HAP-1 (cell line): ENCODE measurements around the gene FBXW4.
A peak's percentile ranks its signal among the peaks of the same experiment; 100 is the strongest.

Experiments used
- DNase-seq, 2 experiments: peaks; one replicate each; pipeline ENCODE4 v3.0.0-alpha.2; 2016 to 2020; ENCODE audit warnings: low spot score in 2 of 2
- H3K27me3 ChIP-seq: fragments of 250-450 bp; sonication (Bioruptor Pico); 2 replicates; pipeline ENCODE4 v1.5.1; 2020; ENCODE audit warnings: low read depth, mild to moderate bottlenecking, moderate library complexity
- H3K36me3 ChIP-seq: fragments of 250-450 bp; sonication (Bioruptor Pico); replicated peaks from 2 replicates; pipeline ENCODE4 v1.5.1; 2020; ENCODE audit warnings: mild to moderate bottlenecking
- H3K4me1 ChIP-seq: fragments of 250-450 bp; sonication (Bioruptor Pico); 2 replicates; pipeline ENCODE4 v1.5.1; 2020; ENCODE audit warnings: mild to moderate bottlenecking
- H3K4me3 ChIP-seq: fragments of 250-450 bp; sonication (Bioruptor Pico); 2 replicates; pipeline ENCODE4 v1.5.1; 2020; ENCODE audit warnings: mild to moderate bottlenecking, moderate library complexity
- H3K9me3 ChIP-seq: fragments of 250-450 bp; sonication (Bioruptor Pico); 2 replicates; pipeline ENCODE4 v1.5.1; 2020; ENCODE audit warnings: mild to moderate bottlenecking, moderate library complexity
- in situ Hi-C: fragments of 300-500 bp; cut with MboI; formaldehyde crosslinking; loops from 3 replicates; pipeline ENCODE4 v1.14.3; 2020; ENCODE audit warnings: low sequenced_read_pairs, inconsistent platforms, mixed read lengths

The FBXW4 gene

DNA sequence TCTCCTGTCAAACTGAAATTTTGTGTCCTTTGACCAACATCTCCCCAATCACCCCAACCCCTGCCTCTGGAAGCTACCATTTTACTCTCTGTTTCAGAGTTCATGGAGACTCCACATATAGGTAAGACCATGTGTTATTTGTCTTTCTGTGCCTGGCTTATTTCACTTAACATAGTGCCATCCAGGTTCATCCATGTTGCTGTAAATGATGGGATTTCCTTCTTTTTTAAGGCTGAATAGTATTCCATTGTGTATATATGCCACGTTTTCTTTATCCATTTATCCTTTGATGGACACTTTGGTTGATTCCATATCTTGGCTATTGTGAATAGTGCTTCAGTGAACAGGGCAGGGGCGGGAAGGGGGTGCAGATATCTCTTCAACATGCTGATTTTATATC lies 18.0 kb upstream of the FBXW4 start:
- Histone ChIP-seq H3K27me3 (no peaks in the 10 kb centered on the region), H3K4me3 (no peak overlapping the region), H3K36me3 (no peaks in the 10 kb centered on the region), H3K9me3 (no peaks in the 10 kb centered on the region), H3K4me1 (peaks cover 25% of the 10 kb centered on the region)
- DNase-seq, result no peak
- in situ Hi-C loops, result no loop called here

DNA sequence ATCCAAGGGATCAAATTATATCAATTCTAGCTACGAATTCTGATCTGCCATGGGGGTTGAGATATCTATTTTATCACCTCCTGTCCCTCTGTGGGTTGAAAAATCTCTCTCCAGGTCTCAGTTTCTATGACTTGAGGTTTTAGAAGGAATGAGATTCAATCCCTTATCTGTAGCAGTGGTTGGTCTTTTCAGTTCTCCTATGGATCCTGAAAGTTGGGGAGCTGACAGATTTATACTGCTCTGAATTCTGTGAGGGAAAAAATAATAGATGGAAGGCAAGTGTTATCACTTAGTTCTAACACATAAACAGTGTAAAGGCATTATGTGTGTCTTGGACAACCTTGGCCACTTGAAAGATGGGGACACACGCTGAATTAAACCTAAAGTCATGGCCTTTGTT lies 15.8 kb upstream of the FBXW4 start:
- in situ Hi-C loops, result no loop called here
- no peaks in the 10 kb centered on the region for H3K9me3 ChIP-seq

DNA sequence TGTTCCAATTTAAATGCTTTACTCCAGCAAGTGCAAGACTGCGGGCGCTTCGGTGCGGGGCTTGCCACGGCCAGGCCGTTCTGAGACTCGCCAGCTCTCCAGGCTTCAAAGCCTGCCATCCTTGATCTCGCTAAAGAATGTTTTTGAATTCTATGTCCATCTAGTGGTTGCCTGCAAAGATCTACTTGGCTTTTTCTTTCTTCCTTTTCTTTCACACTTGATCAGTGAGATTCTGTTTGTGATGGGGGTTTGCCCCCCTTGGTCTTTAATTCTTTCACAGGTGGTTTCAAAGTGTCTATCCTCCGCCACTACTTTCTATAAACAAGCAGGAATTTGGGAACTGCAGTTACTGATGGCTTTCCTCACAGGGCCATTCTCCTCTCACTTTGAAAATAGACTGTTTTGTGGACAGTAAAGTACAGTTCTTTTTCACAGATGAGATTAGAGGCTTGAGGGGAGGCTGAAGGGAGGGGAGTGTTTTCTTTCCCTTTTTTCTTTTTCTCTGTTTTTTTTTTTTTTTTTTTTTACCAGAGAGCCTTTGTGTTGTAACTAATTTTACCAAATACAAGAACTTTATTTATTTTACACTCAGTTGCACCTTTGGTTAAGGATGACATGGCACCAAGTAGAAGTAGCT lies 15.2 kb upstream of the FBXW4 start:
- in situ Hi-C loops, result no loop called here
- no peak for DNase-seq
- no peaks in the 10 kb centered on the region for H3K9me3 ChIP-seq
- no peaks in the 10 kb centered on the region for H3K27me3 ChIP-seq
- peaks cover 21% of the 10 kb centered on the region for H3K4me1 ChIP-seq
- H3K4me3 ChIP-seq, result no peak overlapping the region
- no peaks in the 10 kb centered on the region for H3K36me3 ChIP-seq

More for the DNA sequence above, 15.8 kb upstream of the FBXW4 start:
- no peaks in the 10 kb centered on the region for H3K27me3 ChIP-seq
- peaks cover 21% of the 10 kb centered on the region for H3K4me1 ChIP-seq
- H3K4me3 ChIP-seq, result no peak overlapping the region
- no peak for DNase-seq
- no peaks in the 10 kb centered on the region for H3K36me3 ChIP-seq

DNA sequence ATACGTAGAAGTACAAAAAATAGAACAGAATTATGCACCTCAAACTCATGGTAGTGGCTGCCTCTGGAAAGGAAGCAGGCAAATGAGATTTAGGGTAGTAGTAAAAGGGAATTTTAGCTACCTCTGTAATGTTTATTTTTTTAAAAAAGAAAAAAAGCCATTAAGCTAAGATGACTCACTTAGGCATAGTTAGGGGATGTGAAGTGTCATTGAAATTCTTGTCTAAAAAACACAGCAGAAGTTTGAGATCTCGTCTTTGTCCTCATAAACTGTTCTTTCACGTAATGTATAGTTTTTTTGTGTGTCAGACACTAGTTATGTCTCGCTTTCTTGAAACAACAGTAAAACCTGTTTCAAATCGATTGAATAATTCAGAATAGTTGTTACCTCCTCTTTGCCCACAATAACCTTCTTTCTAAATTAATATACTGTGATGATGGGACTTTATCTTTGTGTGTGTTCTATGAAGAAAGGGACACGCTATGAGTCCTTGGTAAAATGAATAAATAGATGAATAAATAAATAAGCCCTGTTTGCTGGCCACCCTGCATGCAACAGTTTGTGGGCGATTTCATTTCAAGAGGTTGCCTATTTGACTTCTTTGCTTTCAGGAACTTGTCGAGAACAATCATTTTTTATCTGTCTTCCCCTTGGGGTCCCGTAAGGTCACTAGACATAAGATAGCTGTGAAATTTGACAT lies 14.5 kb upstream of the FBXW4 start:
- in situ Hi-C loops, result no loop called here
- Histone ChIP-seq H3K4me3 (no peak overlapping the region), H3K36me3 (no peaks in the 10 kb centered on the region), H3K27me3 (no peaks in the 10 kb centered on the region), H3K9me3 (no peaks in the 10 kb centered on the region), H3K4me1 (peaks cover 21% of the 10 kb centered on the region)
- no peak for DNase-seq

DNA sequence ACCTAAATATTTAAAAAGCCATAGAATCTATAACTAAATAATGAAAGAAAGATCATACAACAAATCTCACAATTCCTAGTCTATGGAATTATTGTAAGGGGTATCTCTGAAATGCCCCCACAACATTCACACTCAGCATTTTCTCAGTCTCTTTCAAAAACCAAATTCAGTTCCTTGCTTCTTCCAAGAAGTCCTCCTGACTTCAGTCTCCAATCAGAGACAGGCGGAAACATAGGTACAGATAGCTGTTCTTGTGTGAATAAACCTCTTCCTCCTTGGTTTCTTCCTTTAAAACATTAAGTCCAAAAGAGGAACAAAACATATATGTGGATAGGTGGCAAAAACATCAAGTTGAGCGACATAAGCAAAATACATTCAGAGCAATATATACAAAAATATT lies 13.9 kb upstream of the FBXW4 start:
- Histone ChIP-seq H3K36me3 (no peaks in the 10 kb centered on the region), H3K9me3 (no peaks in the 10 kb centered on the region), H3K27me3 (no peaks in the 10 kb centered on the region), H3K4me1 (peaks cover 21% of the 10 kb centered on the region), H3K4me3 (no peak overlapping the region)
- no peak for DNase-seq
- in situ Hi-C loops, result no loop called here

DNA sequence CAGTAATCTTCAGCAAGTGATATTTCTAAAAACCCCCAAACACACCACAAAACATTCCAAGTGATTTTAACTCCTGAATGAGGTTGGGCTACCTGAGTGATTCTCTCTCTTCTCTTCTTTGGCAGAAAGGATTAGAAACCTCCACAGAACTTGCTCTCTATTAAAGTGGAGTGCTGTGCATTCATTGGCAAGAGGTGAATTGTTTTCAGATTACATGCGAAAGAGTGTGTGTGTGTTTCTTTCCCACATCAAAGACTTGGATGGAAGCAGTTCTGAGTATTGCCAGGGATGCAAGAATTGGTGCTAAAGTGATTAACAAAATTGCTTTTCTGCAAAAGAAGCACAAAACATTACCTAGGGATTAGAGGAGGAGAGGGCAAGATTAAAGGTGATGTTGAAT lies 13.1 kb upstream of the FBXW4 start:
- in situ Hi-C loops, result no loop called here
- Histone ChIP-seq H3K27me3 (no peaks in the 10 kb centered on the region), H3K9me3 (no peaks in the 10 kb centered on the region), H3K4me3 (no peak overlapping the region), H3K4me1 (peaks cover 21% of the 10 kb centered on the region), H3K36me3 (no peaks in the 10 kb centered on the region)
- DNase-seq, result peak in 1 of 2 experiments; percentile 47

DNA sequence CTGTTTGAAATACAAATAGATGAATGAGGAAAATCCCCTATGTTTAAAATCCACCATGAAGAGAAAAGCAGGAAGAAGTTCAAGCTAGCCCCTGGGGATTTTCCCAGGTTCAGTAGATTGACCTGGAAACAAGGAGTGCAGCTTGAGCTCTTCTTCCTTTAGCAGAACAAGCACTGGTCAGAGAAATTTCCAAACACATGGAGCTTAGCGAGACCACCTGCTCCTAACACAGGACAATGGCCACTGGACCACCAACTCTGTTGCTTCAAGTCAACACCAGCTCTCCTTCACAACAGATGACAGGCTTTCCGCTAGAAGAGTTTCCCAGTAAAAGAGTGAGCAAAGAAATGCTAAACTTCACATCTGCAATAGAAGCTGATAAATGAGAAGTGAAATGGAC lies 9.4 kb upstream of the FBXW4 start:
- Histone ChIP-seq H3K4me3 (no peak overlapping the region), H3K4me1 (peaks cover 12% of the 10 kb centered on the region), H3K9me3 (no peaks in the 10 kb centered on the region), H3K27me3 (no peaks in the 10 kb centered on the region), H3K36me3 (no peaks in the 10 kb centered on the region)
- DNase-seq, result no peak
- in situ Hi-C loops, result no loop called here

DNA sequence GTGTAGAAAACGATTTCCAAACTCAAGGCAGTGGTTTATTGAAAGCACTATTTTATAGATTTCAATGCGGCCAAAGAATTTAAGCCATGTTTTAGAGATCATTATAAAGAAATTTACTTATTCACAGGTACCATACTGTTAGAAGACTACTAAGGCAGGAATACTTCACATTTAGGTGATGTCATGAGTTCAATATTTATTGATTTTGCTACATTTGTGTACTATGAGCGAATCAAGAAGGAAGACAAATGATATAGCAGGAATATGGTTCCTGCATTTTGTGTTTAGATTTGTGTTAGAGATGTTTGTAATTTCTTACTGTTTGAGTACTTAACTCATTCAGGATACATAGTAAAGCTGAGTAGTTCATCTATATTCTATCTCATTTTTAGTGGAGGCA lies 1.7 kb upstream of the FBXW4 start:
- in situ Hi-C loops, result no loop called here
- Histone ChIP-seq H3K4me1 (peaks cover 25% of the 10 kb centered on the region), H3K27me3 (no peaks in the 10 kb centered on the region), H3K4me3 (no peak overlapping the region), H3K9me3 (no peaks in the 10 kb centered on the region), H3K36me3 (no peaks in the 10 kb centered on the region)
- DNase-seq, result no peak

DNA sequence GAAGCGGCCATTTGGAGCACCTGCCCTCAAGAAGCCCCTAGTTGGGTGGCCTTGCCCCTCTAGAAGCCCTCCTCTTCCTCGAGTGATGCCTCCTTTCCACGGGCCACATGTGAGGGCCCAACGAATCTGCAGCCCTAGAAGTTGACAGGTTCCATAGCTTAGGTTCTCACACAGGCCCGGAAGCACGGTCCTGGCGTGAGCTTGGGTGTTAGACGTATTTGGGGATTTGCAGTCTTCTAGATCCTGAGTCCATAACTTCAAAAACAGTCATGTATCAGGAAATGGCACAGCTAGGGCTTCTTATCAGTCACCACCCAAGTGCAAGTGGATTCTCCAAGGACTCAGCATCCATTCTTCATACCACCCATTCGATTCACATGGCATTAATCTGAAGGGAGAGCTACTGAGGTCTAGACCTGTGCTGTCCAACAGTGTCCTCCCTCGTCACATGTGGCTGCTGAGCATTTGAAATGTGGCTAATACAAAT lies 477 bp upstream of the FBXW4 start:
- no peaks in the 10 kb centered on the region; the same call in 1 of the 2 replicates for H3K36me3 ChIP-seq
- H3K4me1 ChIP-seq, result peaks cover 25% of the 10 kb centered on the region
- in situ Hi-C loops, result no loop called here
- no peaks in the 10 kb centered on the region for H3K9me3 ChIP-seq
- DNase-seq, result no peak
- no peaks in the 10 kb centered on the region for H3K27me3 ChIP-seq
- H3K4me3 ChIP-seq, result peak overlapping the region; percentile 50

DNA sequence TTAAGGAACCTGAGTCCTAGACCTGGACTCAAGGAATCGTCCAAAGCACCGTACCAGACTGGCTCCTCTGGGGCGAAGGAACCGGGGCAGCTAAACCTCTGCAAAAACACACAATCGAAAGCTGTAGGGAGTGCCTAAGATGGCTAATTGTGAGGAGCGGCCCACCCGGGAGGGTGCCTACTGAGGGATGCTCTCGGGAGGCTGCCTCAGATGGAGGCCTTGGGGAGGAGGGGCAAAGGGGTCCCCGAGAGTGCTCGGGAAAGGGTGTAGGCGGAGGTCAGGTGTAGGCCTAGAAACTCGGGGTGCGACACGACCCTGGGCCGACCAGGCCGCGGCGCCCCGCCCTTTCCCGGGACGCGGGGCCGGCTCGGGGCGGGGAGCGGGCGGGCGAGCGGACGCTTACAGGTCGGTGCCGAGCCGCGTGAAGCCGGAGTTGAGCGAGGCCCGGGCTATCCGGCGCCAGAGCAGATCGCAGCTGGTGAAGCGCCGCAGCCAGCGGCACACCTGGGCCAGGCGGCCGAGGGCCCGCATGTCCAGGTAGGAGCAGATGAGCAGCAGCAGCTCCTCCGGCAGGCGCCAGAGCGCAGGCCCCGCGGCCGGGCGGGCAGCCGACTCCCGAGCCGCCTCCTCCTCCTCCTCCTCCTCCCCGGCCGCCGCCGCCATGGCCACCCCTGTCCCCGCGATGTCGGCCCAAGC lies 844 bp downstream of the FBXW4 start:
- peaks cover 25% of the 10 kb centered on the region for H3K4me1 ChIP-seq
- no peaks in the 10 kb centered on the region for H3K27me3 ChIP-seq
- DNase-seq, result peak; percentile 44 to 65
- in situ Hi-C loops, result no loop called here
- H3K36me3 ChIP-seq, result no peaks in the 10 kb centered on the region; the same call in 1 of the 2 replicates
- peak overlapping the region; percentile 50 for H3K4me3 ChIP-seq
- no peaks in the 10 kb centered on the region for H3K9me3 ChIP-seq

DNA sequence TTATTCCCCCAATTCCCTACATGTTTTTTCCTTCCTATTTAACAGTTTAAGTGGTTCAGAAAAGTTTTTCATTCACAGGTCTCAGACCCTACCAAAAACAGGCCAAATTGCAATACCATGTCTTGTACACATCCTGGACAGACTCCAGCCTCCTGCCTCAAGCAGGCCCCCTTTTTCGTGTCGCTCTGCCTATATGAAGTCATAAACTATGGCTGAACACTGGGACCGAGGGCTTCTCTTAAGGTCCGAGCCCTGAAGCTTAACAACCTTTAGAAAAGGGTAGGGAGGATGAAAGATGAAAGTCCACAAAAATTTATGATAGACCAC lies 1.4 kb downstream of the FBXW4 start:
- peak overlapping the region; percentile 50 for H3K4me3 ChIP-seq

DNA sequence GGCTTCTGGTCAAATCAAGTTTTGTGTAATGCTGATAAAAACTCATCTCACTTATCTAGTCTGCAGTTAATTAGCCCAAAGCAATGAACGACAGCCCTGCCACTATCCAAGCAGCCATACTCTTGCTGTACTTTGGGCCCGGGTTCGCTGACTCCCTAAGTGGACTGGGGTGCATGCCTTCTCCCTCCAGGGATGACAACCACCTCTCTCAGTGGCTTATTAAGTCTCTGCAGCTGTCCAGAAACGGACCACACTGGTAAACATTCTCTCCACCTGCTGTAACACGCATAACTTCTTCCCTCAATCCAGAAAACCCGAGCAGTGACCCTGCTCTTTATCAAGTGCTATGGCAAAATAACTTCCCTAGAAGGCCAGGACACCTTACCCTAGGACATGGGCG lies 3.9 kb downstream of the FBXW4 start:
- in situ Hi-C loops, result no loop called here
- no peak for DNase-seq
- no peaks in the 10 kb centered on the region for H3K27me3 ChIP-seq
- H3K9me3 ChIP-seq, result no peaks in the 10 kb centered on the region
- no peak overlapping the region for H3K4me3 ChIP-seq
- no peaks in the 10 kb centered on the region; the same call in 1 of the 2 replicates for H3K36me3 ChIP-seq
- H3K4me1 ChIP-seq, result peaks cover 19% of the 10 kb centered on the region

More for the DNA sequence above, 1.4 kb downstream of the FBXW4 start:
- no peaks in the 10 kb centered on the region; the same call in 1 of the 2 replicates for H3K36me3 ChIP-seq
- no peaks in the 10 kb centered on the region for H3K27me3 ChIP-seq
- in situ Hi-C loops, result no loop called here
- peaks cover 25% of the 10 kb centered on the region for H3K4me1 ChIP-seq
- DNase-seq, result peak; percentile 38 to 54
- H3K9me3 ChIP-seq, result no peaks in the 10 kb centered on the region

DNA sequence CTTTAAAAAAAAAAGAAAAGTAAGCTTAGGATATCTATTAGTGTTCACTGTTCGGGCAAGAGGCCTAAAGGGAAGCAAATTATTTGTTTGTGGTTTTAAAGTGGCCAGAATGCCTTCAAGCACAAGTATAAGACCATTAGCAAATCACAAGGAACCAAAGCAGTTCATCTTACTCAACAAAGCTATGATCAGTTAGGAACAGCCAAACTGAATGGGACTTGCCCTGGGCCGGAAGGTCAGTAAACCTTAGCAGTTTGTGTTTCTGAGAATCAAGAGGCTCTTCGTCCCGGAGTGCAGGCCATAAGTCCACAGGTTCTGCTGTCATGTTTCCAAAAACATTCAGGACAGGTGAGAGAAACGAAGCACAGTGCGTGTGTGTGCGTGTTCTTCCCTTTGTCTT lies 4.5 kb downstream of the FBXW4 start:
- in situ Hi-C loops, result no loop called here
- no peak overlapping the region for H3K4me3 ChIP-seq
- H3K36me3 ChIP-seq, result no peaks in the 10 kb centered on the region; the same call in 1 of the 2 replicates
- no peaks in the 10 kb centered on the region for H3K27me3 ChIP-seq
- H3K4me1 ChIP-seq, result peaks cover 13% of the 10 kb centered on the region
- no peaks in the 10 kb centered on the region for H3K9me3 ChIP-seq
- DNase-seq, result no peak

DNA sequence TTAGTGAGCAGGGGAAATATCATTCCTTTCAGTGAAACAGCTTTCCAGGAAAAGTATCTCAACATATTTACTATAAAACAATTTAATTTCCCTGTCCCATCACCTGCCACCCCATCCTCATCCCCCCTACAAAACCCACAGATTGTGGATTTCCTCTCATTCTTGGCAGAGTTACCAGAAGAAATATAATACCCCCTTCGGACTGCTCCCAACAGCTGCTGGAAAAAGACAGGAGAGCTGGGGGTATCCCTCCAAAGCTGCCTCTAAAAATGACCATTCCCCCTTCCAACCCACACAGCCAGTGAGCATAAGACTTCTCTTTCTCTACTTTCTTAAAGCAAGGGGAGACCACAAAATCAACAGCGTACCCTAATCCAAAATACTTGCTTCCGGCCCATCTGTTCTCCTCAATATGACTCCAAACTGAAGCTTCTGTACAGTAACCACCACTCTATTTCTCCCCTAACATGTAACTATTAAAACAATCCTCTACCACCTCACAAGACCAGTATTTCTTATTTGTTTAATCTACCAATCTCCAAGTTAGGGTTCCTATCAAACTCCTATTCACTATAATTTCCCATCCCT lies 7.8 kb downstream of the FBXW4 start:
- no peak for DNase-seq
- H3K4me1 ChIP-seq, result no peaks in the 10 kb centered on the region

More for the DNA sequence above, 7.8 kb downstream of the FBXW4 start:
- H3K36me3 ChIP-seq, result no peaks in the 10 kb centered on the region; the same call in 1 of the 2 replicates
- H3K9me3 ChIP-seq, result no peaks in the 10 kb centered on the region
- in situ Hi-C loops, result no loop called here
- no peaks in the 10 kb centered on the region for H3K27me3 ChIP-seq
- no peak overlapping the region for H3K4me3 ChIP-seq
